Stimulated activated CD8-positive, alpha-beta memory T cell treated with anti-CD3 and anti-CD28 coated beads, Interleukin-4, amount 100 ng/mL, for 4 hours (primary cell): Measurements from ENCODE around the gene ORM2.
"Not testable (repeated sequence)": the region's sequence is repeated elsewhere in the genome, so short reads cannot be mapped to it uniquely, and the experiment has no call there.

Source experiments
- DNase-seq, 2 donors: peaks; one replicate each; pipeline ENCODE4 v3.0.0-alpha.2; 2020; ENCODE audit warnings: low read depth in 2 of 2, low spot score in 1 of 2

ORM2 gene

DNA sequence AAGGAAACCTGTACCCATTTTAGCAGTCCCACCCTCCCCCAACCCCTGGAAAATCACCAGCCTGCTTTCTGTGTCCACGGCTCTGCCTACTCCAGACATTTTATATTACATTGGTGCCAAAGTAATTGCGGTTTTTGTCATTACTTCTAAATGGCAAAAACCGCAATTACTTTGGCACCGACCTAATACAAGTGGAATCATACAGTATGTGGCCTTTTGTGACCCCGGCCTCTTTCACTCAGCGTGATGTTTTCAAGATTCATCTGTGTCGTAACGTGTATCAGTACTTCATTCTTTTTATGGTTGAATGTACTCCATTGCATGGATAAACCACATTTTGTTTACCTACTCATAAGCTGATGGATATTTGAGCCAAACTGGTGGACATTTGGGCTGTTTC, 16.5 kb upstream of the ORM2 start:
- DNase-seq, result no peak

DNA sequence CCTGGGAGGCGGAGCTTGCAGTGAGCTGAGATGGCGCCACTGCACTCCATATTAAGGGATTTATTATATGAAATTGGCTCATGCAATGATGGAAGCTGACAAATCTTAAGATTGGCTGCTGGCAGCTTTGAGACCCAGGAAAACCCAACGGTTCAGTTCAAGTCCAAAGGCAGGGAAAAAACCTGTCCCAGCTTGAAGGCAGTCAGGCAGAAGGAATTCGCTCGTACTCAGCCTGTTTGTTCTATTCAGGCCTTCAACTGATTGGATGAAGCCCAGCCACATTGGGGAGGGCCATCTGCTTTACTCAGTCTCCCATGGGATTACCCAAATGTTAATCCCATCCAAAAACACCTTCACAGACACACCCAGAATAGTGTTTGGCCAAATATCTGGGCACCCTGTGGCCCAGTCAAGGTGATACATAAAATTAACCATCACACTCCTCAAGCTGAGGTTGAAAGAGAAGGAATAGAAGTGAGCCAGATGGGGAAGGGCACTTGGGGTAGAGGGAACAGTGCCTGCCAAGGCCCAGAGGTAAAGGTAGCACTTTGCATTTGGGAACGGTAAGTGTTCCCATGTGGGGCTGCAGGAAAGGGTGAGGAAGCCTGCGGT, 15.3 kb upstream of the ORM2 start:
- DNase-seq, result no peak

DNA sequence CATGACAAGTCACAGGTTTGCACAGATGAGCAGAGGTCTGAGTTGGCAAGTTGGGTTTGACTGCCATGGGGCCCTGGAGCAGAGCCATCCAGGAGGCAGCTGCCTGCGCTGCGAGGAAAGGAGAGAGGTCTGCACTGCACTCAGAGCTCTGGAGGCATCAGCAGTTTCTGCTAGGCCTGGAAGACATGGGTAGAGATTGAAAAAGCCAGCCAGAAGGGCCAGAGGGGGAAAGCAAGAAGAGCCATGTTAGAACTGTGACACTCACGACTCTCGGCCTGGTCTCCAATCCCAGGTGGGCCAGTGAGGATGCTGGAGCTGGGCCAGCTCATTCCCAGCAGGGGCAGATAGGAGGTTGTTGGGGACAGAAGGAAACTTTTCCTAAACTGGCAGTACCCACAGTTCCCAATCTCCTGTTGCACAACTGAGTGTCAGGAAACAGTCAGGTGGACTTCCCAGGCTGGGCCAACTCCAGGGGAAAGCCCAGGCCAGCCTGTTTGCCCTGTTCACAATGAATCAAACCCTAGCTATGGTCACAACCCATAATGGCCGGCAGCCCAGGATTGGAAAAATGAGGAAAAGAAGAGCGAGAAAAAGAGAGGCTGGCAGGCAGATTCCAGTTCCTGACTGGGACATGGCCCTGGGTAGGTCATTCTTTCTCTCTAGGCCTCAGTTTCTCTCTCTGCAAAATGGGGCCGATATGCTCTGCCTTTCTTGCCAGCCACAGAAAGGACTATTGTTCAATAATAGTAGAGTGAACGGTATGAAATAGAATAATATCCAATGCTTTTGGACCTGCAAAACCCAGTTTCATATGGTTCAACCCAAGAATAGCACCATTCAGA, 14.6 kb upstream of the ORM2 start:
- DNase-seq, result no peak

DNA sequence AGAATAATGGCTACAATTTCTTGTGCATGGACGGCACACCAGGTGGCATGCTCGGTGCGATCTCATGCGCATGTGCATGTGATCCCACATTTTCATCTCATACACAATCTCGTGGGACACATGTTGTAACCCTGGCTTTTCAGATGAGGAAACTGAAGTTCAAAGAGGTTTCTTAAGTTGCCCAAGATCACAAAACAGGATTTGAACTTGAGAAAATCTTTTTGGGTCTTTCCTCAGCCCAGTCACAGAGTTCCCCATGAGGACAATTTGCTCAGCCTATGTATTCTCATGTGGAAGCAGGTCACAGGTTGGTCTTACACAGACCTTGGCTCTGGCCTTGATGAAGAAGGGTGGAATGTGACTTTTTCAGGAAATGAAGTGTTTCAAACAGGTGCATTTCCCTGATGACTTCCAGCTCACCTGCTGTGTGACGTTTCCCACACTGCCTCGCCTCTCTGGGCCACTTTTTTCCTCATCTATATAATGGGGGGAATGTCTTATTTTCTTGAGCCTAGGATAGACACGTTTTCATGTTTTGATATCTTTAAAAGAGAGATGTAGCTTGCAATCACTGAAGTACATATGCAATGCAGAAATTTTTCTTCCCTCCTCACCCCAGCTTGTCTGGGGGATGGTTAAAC, 13.8 kb upstream of the ORM2 start:
- no peak for DNase-seq

DNA sequence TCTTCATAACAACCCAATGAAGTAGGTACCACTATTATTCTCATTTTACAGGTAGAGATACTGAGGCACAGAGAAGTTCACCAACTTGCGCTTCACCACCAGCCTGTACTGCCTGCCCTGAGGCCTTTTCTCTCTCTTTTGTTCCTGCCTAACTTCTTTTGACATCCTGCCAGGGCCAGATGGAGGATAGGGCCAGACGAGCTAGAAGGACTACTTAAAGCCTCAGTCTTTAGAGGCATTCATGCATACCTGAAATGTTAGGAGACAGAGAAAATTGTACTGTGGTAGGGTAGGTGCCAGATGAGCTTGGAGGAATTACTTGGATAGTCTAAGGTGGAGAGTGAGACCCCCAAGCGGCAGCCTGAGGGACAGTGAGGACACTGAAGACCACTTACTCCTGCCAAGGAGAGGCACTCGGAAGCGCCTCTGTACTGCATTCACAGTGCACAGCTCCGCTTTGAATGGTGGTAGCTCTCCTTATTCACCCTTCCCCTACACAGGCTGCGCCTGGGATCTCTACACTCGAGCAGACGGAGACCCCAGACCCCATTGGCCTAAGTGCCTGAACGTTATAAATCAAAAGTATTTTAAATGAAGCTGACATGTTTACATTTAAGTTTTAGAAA, 13.0 kb upstream of the ORM2 start:
- DNase-seq, result no peak

DNA sequence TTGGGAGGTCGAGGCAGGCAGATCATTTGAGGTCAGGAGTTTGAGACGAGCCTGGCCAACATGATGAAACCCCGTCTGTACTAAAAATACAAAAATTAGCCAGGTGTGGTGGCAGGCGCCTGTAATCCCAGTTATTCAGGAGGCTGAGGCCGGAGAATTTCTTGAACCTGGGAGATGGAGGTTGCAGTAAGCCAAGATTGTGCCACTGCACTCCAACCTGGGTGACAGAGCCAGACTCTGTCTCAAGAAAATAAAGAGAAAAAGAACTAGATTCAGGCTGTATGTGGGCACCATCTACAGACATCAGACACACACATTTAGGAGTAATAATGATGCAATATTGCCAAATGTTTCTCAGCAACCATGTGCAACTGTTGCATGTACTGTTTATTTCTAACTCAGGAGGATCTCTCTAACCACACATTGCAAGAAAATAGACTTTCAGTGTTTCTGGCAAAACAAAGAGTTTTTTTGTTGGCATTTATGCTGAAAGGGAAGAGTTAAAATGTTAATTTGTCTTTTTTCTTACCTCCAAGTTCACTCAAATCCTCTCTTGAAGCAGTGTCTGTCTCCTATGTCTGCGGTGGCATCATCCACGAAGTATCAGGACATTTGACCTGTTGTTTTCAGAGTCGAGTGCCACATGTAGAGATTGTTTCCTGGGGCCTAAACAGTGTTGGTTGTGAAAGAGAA, 11.9 kb upstream of the ORM2 start:
- DNase-seq, result no peak

DNA sequence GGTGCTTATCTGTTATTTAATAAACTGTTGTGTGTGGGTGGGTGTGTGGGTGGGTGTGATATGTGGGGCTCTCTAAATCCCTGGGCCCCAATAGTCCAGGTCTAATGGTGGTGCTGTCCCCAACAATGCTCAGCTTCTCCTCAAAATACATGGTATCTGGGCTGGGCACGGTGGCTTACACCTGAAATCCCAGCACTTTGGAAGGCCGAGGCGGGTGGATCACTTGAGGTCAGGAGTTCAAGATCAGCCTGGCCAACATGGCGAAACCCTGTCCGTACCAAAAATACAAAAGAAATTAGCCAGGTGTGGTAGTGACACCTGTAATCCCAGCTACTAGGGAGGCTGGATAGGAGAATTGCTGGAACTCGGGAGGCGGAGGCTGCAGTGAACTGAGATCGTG, 11.3 kb upstream of the ORM2 start:
- no peak for DNase-seq

DNA sequence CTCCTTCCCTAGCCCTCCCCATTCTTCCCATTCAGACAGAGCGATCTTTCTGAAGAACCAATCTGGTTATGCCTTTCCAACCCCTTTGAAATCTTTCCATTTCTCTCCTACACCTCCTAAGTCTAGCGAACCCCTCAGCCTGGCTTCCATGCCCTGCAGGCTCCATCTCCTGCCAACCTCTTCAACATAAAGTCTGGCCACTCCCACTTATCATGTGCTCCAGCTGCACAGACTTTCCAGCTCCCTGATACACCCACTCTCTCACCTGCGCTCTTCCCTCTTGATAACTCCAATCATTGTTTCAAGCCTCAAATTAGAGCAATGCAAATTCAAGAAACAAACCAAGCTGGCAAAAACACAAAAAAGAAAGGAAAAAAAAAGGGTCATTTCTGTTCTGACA, 10.5 kb upstream of the ORM2 start:
- DNase-seq, result no peak

DNA sequence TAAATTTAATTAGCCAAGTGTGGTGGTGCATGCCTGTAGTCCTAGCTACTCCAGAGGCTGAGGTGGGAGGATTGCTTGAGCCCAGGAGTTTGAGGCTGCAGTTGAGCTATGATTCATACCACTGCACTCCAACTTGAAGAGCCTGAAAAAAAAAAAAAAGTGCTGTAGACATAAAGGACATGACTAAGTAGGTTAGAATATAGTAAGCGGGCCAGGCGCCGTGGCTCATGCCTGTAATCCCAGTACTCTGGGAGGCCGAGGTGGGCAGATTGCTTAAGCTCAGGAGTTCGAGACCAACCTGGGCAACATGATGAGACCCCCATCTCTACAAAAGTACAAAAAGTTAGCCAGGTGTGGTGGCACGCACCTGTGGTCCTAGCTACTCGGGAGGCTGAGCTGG, 9.0 kb upstream of the ORM2 start:
- DNase-seq, result not testable (repeated sequence)

DNA sequence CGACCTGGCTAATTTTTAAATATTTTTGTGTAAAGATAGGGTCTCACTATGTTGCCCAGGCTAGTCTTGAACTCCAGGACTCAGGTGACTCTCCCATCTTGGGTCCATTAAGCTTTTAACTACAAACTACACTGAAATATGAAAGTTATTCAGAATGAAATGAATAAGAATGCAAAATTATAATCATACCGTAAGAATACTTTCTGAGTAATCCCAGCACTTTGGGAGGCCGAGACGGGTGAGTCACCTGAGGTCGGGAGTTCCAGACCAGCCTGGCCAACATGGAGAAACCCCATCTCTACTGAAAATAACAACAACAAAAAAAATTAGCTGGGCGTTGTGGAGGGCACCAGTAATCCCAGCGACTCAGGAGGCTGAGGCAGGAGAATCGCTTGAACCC, 7.9 kb upstream of the ORM2 start:
- DNase-seq, result no peak

DNA sequence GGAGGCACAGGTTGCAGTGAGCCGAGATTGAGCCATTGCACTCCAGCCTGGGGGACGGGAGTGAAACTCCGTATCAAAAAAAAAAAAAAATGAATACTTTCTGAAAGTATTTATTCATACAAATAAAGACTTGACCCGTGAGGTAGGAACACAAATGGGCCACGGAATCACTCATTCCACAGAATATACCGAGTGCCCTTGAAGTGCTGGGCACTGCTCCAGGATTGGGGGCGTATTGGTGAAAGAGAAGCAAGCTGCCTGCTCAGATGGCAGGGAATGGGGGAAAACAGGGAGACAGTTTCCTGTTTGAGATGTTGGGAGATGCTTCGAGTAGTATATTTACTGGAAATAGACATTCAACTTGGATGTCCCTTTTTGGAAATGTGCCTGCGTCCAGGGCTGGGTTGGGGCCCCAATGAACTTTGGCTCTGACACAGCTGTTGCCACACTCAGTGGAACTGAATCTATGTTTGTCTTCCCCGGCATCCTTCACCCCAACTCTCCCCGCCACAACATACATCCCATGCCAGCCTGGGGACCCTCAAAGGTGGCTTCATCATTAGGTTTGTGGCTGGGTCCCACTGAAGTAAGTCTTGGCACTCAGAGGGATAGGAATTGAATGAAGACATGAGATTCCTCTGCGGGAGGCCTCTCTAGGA, 7.4 kb upstream of the ORM2 start:
- not testable (repeated sequence) for DNase-seq

DNA sequence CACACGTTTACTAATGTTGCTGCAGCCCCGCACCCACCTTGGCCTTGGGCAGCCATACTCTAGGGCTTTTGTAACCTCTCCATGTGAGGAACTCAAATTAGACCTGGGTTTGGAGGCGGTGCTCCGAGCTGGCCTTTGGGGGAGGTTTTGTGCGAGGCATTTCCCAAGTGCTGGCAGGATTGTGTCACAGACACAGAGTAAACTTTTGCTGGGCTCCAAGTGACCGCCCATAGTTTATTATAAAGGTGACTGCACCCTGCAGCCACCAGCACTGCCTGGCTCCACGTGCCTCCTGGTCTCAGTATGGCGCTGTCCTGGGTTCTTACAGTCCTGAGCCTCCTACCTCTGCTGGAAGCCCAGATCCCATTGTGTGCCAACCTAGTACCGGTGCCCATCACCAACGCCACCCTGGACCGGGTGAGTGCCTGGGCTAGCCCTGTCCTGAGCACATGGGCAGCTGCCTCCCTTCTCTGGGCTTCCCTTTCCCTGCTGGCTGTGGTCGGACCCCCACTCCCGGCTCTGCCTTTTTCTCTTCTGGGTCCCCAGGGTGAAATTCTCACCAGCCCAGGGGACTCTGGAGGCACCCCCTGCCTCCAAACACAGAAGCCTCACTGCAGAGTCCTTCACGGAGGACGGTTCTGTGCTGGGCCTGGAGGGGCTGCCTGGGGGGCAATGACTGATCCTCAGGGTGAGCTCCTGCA, 6.7 kb upstream of the ORM2 start, which contains the start of gene ORM1:
Gene ORM1, plus strand, starts transcription at position 268 of the 701 bp plus-strand sequence. Its CDS starts 36 bp downstream, at position 304.
- DNase-seq, result not testable (repeated sequence)

DNA sequence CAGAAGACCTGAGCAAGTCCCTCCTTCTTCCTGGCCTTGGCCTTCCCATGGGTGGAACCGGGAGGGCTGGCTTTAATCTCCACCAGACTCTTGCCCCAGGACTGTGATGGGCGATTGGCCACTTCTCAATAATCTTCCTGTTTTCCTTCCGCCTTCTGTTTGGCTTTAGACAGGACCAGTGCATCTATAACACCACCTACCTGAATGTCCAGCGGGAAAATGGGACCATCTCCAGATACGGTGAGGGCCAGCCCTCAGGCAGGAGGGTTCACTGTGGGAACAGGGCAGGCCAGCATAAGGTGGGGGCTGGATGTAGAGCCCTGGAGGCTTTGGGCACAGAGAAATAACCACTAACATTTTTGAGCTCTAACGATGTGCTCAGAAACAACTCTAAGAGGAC, 5.8 kb upstream of the ORM2 start:
- DNase-seq, result not testable (repeated sequence)

DNA sequence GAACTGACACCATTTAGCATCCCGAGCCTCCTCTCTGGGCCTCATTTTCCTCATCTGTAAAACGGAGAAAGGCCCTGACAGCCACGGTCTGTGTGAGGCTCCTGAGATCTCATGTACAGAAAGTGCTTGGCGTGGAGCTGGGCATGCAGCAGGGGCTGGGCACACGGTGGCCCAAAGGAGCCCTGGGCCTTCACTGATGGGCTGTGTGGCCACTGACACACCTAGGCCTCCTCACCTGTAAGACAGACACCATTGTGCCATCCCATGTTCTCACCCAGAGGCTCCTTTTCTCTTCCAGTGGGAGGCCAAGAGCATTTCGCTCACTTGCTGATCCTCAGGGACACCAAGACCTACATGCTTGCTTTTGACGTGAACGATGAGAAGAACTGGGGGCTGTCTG, 5.2 kb upstream of the ORM2 start:
- no peak for DNase-seq

DNA sequence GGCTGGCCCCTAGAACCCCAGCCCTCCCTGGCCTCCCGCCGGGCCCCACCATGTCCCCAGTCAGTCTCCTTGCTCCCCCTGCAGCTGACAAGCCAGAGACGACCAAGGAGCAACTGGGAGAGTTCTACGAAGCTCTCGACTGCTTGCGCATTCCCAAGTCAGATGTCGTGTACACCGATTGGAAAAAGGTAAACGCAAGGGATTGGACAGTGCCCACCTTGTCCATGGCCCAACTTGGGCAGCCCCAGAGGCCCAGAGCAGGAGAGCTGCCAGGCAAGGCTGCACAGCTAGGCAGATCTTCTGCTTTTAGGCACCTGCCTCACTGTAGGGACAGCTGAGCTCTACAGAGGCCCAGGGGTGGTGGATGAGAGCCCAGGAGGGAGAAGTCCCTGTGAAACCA, 4.7 kb upstream of the ORM2 start:
- DNase-seq, result not testable (repeated sequence)

DNA sequence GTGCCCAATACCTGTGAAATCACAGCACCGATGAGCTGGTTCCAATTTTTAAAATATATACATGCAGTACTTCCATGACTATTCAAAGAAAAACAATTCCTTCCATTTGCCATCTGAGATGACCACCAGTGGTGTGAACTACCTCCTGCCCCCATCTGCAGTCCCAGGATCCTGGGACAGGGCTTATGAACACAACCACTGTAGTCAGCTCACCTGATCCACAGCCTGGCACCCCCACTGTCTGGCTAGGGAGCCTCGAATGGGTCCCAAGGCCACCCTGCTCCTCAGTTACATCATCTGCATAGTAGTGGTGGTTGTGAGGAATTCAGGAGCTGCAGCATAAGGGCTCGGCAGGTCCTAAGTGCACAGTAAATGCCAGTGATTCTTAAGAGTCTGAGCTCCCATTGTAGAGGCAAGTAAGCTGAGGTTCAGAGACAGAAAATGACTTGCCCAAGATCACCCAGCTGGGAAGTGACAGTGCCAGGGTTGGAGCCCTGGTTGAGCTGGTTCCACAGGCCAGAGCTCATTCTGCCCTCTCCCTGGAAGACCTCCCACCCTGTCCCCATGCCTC, 3.9 kb upstream of the ORM2 start:
- not testable (repeated sequence) for DNase-seq

DNA sequence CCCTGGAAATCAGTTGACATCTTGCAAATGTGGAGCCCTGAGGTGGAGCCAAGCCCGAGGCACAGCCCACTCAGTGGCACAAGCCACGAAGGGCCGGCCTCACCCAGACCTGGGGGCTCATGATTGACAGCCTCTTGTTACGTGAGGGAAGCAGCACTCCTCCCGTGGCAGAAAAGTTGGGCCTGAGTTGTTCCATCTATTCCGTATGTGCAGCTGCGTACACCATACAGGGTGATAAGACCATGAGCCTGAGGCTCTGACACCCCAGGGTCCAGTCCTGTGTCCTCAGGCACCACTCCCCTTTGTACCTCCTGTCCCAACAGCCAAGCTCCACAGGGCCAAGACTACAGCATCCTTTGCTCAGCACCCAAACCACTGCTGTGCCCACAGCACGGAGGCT, 1.9 kb upstream of the ORM2 start:
- DNase-seq, result no peak

DNA sequence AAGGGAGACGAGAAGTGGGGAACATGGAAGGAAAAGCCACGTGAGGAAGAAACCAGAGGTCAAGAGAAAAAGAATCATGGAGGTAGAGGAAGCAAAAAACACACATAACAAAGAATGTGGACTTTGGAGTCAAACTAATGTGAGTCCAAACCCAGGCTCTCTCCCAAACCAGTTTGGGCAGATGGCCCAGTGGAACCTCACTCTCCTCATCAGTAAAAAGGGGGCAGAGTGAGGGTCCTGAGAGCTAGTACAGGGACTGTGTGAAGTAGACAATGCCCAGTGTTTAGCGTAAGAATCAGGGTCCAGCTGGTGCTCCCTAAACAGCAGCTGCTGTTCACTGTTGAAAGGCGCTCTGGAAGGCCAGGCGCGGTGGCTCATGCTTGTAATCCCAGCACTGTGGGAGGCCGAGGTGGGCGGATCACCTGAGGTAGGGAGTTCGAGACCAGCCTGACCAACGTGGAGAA, 1.3 kb upstream of the ORM2 start:
- DNase-seq, result not testable (repeated sequence)

DNA sequence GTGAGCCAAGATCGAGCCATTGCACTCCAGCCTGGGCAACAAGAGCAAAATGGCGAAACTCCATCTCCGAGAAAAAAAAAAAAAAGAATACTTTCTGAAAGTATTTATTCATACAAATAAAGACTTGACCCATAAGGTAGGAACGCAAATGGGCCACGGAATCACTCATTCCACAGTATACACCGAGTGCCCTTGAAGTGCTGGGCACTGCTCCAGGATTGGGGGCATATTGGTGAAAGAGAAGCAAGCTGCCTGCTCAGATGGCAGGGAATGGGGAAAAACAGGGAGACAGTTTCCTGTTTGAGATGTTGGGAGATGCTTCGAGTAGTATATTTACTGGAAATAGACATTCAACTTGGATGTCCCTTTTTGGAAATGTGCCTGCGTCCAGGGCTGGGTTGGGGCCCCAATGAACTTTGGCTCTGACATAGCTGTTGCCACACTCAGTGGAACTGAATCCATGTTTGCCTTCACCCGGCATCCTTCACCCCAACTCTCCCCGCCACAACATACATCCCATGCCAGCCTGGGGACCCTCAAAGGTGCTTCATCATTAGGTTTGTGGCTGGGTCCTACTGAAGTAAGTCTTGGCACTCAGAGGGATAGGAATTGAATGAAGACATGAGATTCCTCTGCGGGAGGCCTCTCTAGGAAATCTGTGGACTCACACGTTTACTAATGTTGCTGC, 588 bp upstream of the ORM2 start:
- DNase-seq, result not testable (repeated sequence)
